Adrenal gland (tissue), 5 donors: ENCODE measurements around the gene ROR2.

ENCODE experiments used
- CTCF ChIP-seq, 6 experiments: fragments of 450-650 bp in 4 of 6; fragments of 200-600 bp in 2 of 6; sonication (generic) in 1 of 6; IDR thresholded peaks; 1 replicate in 5 of 6; 2 replicates in 1 of 6; pipeline versions ENCODE4 v1.5.1 to v1.8.0; 2016 to 2021; ENCODE audit warnings: antibody characterized with exemption in 6 of 6, mild to moderate bottlenecking in 2 of 6, moderate library complexity in 1 of 6
- POLR2A ChIP-seq, 2 donors: fragments of 450-650 bp; IDR thresholded peaks; one replicate each; pipeline ENCODE4 v1.6.1; 2017; ENCODE audit warnings: antibody characterized with exemption in 2 of 2, mild to moderate bottlenecking in 2 of 2, moderate library complexity in 1 of 2
- donor health status: DM: no; HTN: no; CAD: no.

- TF ChIP-seq CTCF (IDR thresholded peaks at IDR 0.05) (no peak), POLR2A (IDR thresholded peaks at IDR 0.05) (no peak)
Measured at GRCh38 chr9:91611582-91611981, 338.4 kb downstream of the ROR2 start.
